Activated CD8-positive, alpha-beta memory T cell treated with anti-CD3 and anti-CD28 coated beads, Interleukin-2, amount 50 U/mL, for 24 hours (primary cell): Measurements from ENCODE around the gene OGFR.

Source experiments
- DNase-seq: peaks from one replicate; pipeline ENCODE4 v3.0.0-alpha.2; 2020; ENCODE audit errors: extremely low read depth

Gene OGFR

GRCh38 chr20:62784497-62784896, 20.1 kb upstream of the OGFR start:
- no peak for DNase-seq

- no peak for DNase-seq
Measured at GRCh38 chr20:62785393-62785792, 19.2 kb upstream of the OGFR start.

- DNase-seq, result no peak
Measured at GRCh38 chr20:62786157-62786556, 18.5 kb upstream of the OGFR start.

GRCh38 chr20:62787321-62787720, 17.3 kb upstream of the OGFR start:
- no peak for DNase-seq

- no peak for DNase-seq
Measured at GRCh38 chr20:62787866-62788265, 16.8 kb upstream of the OGFR start.

- no peak for DNase-seq
Measured at GRCh38 chr20:62788607-62789006, 16.0 kb upstream of the OGFR start.

- no peak for DNase-seq
Measured at GRCh38 chr20:62790075-62790474, 14.6 kb upstream of the OGFR start.

- DNase-seq, result no peak
Measured at GRCh38 chr20:62791301-62792181, 13.1 kb upstream of the OGFR start.

GRCh38 chr20:62792182-62792939, 12.3 kb upstream of the OGFR start:
- no peak for DNase-seq

GRCh38 chr20:62792940-62793756, 11.5 kb upstream of the OGFR start:
- no peak for DNase-seq

GRCh38 chr20:62793757-62794006, 11.0 kb upstream of the OGFR start:
- no peak for DNase-seq

- DNase-seq, result peak; percentile 81
Measured at GRCh38 chr20:62794007-62794724, 10.5 kb upstream of the OGFR start.

- no peak for DNase-seq
Measured at GRCh38 chr20:62795023-62795761, 9.4 kb upstream of the OGFR start.

GRCh38 chr20:62796699-62797491, 7.7 kb upstream of the OGFR start:
- no peak for DNase-seq

- no peak for DNase-seq
Measured at GRCh38 chr20:62797671-62798532, 6.7 kb upstream of the OGFR start.

- no peak for DNase-seq
Measured at GRCh38 chr20:62799036-62799435, 5.6 kb upstream of the OGFR start.

GRCh38 chr20:62799459-62799858, 5.2 kb upstream of the OGFR start:
- DNase-seq, result no peak

- DNase-seq, result no peak
Measured at GRCh38 chr20:62799873-62800272, 4.8 kb upstream of the OGFR start.
